Measurements from ENCODE around the gene GPR31.
A peak's percentile ranks its signal among the peaks of the same experiment; 100 is the strongest.
"Not testable (repeated sequence)": the region's sequence is repeated elsewhere in the genome, so short reads cannot be mapped to it uniquely, and the experiment has no call there.

The GPR31 gene, protein sequence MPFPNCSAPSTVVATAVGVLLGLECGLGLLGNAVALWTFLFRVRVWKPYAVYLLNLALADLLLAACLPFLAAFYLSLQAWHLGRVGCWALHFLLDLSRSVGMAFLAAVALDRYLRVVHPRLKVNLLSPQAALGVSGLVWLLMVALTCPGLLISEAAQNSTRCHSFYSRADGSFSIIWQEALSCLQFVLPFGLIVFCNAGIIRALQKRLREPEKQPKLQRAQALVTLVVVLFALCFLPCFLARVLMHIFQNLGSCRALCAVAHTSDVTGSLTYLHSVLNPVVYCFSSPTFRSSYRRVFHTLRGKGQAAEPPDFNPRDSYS

DNA sequence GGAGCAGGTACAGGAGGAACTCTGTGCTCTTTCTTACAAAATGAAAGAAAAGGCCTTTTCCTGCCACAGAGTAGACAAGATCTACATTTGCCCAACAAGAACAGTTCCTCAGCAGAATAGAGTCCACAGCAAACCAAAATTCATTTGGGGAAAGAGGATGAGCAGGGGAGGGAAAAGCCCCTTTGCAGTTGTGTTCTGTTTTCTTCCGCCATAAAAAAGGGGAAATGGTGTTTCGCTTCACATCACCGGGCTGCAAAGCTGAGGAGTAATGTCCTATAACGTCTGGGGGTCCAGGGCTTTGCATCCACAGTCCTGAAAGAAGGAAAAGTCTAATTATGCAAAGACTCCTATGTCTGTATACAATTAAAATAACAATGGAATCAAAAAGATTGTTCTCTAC, at the start of gene GPR31:
GPR31 (minus strand) TSS at position 118 of the 400 bp plus-strand sequence. CDS start 149 bp downstream, outside the sequence.
- TF ChIP-seq, protein P1, sequence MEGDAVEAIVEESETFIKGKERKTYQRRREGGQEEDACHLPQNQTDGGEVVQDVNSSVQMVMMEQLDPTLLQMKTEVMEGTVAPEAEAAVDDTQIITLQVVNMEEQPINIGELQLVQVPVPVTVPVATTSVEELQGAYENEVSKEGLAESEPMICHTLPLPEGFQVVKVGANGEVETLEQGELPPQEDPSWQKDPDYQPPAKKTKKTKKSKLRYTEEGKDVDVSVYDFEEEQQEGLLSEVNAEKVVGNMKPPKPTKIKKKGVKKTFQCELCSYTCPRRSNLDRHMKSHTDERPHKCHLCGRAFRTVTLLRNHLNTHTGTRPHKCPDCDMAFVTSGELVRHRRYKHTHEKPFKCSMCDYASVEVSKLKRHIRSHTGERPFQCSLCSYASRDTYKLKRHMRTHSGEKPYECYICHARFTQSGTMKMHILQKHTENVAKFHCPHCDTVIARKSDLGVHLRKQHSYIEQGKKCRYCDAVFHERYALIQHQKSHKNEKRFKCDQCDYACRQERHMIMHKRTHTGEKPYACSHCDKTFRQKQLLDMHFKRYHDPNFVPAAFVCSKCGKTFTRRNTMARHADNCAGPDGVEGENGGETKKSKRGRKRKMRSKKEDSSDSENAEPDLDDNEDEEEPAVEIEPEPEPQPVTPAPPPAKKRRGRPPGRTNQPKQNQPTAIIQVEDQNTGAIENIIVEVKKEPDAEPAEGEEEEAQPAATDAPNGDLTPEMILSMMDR (IDR thresholded peaks at IDR 0.05; ENCODE audit: low read depth, low read length, missing control alignments) = no peak
- in situ Hi-C loops (cut with HindIII; ENCODE audit: low sequenced_read_pairs) = no loop called here
- no peak for DNase-seq (ENCODE audit: low read depth)
- no peak within 1 kb of the TSS for H3K4me3 ChIP-seq (ENCODE audit: low read depth, low read length)

DNA sequence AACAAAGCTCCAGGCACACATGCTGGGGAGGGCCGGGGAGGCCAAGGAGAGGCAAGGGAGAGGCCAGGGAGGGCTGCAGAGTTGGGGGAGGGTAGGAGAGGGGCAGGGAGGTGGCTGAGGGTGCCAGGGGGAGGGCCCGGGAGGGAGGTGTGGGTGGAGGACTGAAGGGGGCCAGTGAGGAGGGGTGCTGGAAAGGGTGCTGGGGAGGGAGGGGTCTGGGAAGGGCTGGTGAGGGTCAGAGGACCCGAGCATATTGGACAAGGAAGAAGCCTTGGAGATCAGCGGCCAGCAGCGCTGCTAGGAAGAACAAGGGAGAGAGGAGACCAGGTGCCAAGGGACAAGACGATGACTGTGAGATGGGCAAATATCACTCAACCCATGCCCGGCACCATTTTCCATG, 49.7 kb upstream of the GPR31 start:
- in situ Hi-C loops (cut with HindIII; ENCODE audit: low sequenced_read_pairs) = no loop called here
- TF ChIP-seq, protein P1 (IDR thresholded peaks at IDR 0.05; ENCODE audit: low read depth, low read length, missing control alignments) = no peak
- DNase-seq (ENCODE audit: low read depth) = no peak
- no peak overlapping the region for H3K4me3 ChIP-seq (ENCODE audit: low read depth, low read length)

DNA sequence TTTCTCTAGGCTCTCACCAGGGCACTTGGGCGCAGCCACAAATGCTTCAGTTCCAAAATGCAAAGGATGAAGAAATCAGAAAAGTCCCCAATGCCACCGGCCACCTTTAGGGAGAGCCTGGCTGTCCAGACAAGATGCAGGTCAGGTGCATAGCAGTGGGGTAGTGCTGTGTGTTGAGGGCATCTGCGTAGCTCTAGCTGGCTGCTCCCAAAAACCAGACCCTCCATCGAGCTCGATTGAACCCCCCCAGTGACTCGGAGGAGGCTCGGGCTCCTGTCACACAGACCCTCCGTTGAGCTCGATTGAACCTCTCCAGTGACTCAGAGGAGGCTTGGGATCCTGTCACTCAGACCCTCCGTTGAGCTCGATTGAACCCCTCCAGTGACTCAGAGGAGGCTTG, 47.5 kb upstream of the GPR31 start:
- DNase-seq (ENCODE audit: low read depth); H3K4me3 ChIP-seq (ENCODE audit: low read depth, low read length); in situ Hi-C loops (cut with HindIII; ENCODE audit: low sequenced_read_pairs): not testable (repeated sequence)

DNA sequence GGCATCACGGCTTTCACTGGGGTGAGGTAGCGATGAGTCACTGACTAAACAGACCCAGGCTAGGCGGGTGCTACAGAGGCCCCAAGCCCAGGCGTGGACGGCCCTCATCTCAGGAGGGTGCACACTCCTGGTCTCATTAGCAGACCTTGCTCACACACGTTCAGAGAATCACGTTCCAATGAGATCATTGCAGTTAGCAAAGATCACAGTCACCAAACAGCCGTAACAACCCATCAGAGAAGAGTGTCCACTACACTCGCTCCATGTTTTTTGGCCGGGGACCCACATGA, 46.2 kb upstream of the GPR31 start:
- in situ Hi-C loops (cut with HindIII; ENCODE audit: low sequenced_read_pairs); H3K4me3 ChIP-seq (ENCODE audit: low read depth, low read length): not testable (repeated sequence)
- DNase-seq (ENCODE audit: low read depth) = peak; percentile 24

DNA sequence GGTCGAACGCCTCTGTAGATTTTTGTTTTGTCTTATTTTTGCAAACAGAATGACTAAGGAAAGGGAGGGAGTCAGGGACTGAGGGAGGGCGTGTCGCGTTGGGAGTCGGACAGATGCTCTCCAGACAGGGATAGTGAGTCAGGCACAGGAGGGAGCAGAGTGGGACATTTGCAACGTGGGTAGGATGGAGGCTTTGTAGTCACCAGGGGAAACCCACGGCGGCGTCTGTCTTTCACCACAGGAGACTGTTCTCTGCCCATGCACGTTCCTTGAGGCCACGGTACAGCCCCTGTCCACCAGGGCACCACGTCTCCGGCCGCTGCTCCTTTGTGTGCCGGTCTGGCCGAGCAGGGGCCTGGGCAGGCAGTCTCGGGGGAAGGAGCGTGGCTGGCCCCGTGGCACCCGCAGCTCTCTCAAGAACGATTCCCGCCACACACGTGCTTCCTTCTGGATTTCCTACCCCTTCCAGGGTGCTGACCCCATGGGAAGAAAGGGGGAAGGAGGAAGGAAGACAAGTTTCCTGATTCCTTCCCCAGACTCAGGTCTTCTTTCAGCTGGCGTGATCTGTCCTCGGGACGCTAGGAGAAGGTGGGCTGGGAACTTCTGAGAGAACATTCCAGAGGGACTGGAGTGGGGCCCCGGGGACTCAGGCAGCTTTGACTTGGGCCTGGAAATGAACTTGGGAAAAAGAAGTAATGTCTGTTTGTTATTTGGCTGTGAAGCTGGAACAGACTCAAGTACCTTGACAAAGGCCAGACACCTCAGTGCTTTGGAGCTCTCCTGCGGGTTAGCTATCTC, 45.7 kb upstream of the GPR31 start:
- in situ Hi-C loops (cut with HindIII; ENCODE audit: low sequenced_read_pairs); DNase-seq (ENCODE audit: low read depth); H3K4me3 ChIP-seq (ENCODE audit: low read depth, low read length): not testable (repeated sequence)

DNA sequence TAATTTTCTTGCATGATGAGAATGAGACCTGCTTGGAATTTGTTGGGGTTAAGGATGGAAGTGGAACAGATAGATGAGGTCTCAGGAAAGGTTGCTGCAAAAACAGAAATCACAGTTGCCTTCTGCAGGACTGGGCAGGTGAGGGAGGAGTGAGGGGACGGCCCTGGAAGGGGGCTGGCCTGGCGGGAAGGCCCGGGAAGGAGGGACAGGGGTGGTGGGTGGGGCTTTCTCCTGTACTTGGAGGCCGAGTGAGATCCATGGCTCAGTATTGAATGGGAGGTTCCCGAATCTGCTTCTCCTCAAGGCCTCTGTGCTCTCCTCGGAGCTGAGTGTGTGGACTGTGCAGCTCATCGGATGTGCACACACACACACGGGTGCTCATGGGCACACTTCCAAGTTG, 44.8 kb upstream of the GPR31 start:
- in situ Hi-C loops (cut with HindIII; ENCODE audit: low sequenced_read_pairs); DNase-seq (ENCODE audit: low read depth); H3K4me3 ChIP-seq (ENCODE audit: low read depth, low read length): not testable (repeated sequence)

DNA sequence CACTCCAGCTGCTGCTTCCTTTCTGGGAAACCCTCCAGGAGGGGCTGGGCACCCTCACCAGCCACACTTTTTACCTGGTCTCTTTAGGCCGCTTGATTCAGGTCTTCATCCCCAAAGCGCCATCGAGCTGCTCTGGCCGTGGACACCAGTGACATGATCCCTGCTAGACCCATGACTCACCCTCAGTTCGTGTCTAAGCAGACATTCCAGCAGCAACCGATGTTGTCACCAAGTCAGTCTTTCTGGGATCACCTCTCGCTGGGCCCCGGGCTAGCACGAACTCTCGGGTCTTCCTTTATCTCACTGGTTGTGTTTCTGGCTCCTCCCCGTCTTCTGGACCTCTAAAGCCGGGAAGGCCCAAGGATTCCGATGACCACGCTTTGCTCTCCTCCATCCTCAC, 43.0 kb upstream of the GPR31 start:
- TF ChIP-seq, protein P1 (IDR thresholded peaks at IDR 0.05; ENCODE audit: low read depth, low read length, missing control alignments) = no peak
- in situ Hi-C loops (cut with HindIII; ENCODE audit: low sequenced_read_pairs) = no loop called here
- H3K4me3 ChIP-seq (ENCODE audit: low read depth, low read length) = no peak overlapping the region
- DNase-seq (ENCODE audit: low read depth) = no peak

DNA sequence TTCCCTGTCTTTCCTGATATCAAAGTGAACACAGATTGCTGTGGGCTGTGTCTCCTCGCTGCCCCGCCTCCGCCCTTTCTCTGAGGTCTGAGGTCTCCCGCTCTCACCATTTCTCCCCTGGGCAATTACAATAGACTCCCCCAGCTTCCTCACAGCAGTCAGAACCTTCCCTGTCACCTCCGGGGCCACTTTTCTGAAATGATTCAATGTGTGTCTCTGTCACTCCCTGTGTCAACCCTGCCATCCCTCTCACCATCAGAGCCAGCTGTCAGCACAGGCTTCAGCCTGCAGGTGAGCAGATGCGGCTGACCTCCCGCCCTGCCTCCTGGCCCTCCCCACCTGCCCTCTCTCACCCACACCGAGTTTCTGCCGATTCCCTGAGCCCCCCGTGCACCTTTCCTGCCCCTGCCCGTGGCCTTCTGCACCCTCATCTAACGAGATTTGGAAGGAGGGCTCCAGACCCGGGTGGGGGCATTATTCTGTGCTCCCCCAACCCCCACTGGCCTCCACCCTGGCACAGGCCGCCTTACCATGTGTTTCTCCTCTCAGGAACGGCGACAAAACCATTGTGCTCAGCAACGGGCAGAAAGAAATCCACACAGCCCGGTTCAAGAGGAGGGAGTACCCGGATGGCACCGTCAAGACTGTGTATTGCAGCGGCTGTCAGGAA, 38.3 kb upstream of the GPR31 start:
- in situ Hi-C loops (cut with HindIII; ENCODE audit: low sequenced_read_pairs); DNase-seq (ENCODE audit: low read depth); H3K4me3 ChIP-seq (ENCODE audit: low read depth, low read length): not testable (repeated sequence)

DNA sequence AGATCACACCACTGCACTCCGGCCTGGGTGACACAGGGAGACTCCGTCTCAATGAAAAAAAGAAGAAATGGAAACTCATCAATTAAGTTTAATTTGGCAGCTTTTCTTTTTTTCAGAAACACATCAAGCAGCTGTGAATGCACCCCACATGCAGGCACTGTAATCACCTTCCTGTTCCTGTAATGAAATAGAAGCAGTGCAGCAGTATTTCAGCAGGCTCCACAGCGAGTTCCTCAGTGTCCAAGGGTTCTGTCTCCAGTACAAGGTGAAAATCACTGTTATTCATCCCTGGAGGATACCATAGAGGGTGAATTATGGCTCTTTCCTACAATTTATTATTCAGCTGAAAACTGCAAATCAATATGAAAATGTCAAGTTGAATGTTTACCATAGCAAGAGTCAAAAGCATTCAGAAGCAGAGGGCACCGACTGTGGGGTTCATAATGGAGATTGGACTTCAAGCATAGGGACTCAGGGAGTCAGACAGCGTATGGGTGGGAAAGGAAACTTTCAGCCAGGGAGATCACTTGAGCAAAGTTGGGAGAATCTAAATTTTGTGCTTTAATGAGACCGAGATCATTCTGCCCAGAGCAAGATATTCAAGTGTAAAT, 35.8 kb upstream of the GPR31 start:
- DNase-seq (ENCODE audit: low read depth); in situ Hi-C loops (cut with HindIII; ENCODE audit: low sequenced_read_pairs); H3K4me3 ChIP-seq (ENCODE audit: low read depth, low read length): not testable (repeated sequence)

DNA sequence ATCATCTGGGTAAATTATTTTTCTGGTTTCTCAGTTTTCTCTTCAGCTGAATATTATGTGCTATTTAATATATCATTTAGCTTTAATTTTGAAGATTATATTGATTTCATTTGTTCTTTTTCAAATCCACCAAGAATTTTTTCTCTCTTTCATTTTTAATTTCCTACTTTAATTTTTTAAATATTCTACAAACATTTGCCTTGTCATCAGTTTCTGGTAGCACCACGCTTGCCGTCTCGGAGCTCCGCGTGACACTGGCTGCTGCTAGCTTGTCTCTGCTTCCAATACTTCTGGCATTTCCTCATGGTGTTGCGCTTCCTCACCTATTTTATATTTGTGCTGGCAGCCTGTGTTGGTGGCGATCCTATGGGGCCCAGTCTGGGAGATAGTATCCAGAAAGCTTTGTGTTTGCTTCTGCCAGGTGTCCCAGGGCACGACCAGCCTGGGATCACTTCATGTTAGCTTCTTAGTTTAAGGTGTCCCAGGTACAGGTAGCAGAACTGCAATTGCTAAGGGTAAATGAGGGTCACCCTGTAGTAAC, 33.3 kb upstream of the GPR31 start:
- DNase-seq (ENCODE audit: low read depth); in situ Hi-C loops (cut with HindIII; ENCODE audit: low sequenced_read_pairs); H3K4me3 ChIP-seq (ENCODE audit: low read depth, low read length): not testable (repeated sequence)

DNA sequence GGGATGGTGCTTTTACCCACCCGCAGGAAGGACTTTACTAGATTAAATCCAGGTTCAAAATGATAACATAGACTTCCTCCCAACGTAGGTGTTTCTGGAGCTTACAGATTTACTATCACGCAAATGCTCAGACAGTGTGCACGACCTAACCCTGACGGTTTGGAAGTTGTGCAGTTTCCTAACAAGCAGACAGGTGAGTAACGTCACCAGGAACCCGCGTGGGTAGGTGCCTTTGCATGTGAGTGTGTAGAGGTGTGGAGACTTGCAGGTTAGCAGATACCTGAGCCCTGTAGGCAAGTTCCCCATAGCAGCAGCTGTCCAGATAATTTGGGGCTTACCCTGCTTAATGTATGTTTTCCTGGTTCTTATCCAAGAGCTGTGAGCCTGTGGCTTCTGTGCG, 29.5 kb upstream of the GPR31 start:
- in situ Hi-C loops (cut with HindIII; ENCODE audit: low sequenced_read_pairs); H3K4me3 ChIP-seq (ENCODE audit: low read depth, low read length); DNase-seq (ENCODE audit: low read depth): not testable (repeated sequence)

DNA sequence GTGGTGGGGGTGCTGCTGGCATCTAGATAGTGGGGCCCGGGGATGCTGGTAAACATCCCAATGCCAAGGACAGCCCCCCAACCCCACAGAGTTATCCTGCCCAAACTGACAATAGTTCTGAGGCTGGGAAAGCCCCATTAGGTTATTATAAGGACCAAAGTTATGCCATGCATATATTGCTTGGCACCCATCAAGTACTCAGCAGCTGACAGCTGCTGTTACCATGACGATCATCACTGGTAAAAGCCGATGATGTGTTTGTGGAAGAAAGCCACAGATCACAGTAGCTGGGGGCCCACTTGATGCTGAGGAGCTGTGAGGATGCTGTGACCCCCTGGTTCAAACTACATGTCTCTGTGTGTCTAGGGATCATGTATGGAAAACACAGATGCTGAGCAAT, 27.3 kb upstream of the GPR31 start:
- in situ Hi-C loops (cut with HindIII; ENCODE audit: low sequenced_read_pairs); H3K4me3 ChIP-seq (ENCODE audit: low read depth, low read length); DNase-seq (ENCODE audit: low read depth): not testable (repeated sequence)
